Pancreas (tissue), 10 donors: Measurements from ENCODE around the gene USP19. TPM values are rescaled to one million over a fixed set of nuclear protein-coding genes. Genes with fewer than 3 reads are reported as not detected.

Experiments used
- ATAC-seq, 4 donors: fragments of 200-7000 bp; cut with Tn5 transposase; one replicate each; pipeline versions ENCODE4 v1.8.0 to v1.9.1; 2020; ENCODE audit warnings: mild to moderate bottlenecking in 4 of 4, moderate library complexity in 4 of 4
- DNase-seq, 6 donors: peaks; one replicate each; pipeline ENCODE4 v3.0.0-alpha.2; 2020
- FAIRE-seq: peaks from 2 replicates; lab custom pipeline; 2012; peaks lifted over from hg19 to GRCh38; lab: Jason Lieb, UNC
- H3K27ac ChIP-seq, 4 donors: fragments of 200-600 bp; sonication (generic); 1 replicate in 3 of 4; 2 replicates in 1 of 4; pipeline versions ENCODE4 v1.5.0 to v1.8.0; 2020
- H3K27me3 ChIP-seq, 4 donors: fragments of 200-600 bp; one replicate each; pipeline ENCODE4 v1.8.0; 2021
- H3K36me3 ChIP-seq, 3 donors: fragments of 200-600 bp; sonication (generic) in 1 of 3; one replicate each; pipeline versions ENCODE4 v1.5.0 to v1.8.0; 2020 to 2021
- H3K4me1 ChIP-seq, 3 donors: fragments of 200-600 bp; one replicate each; pipeline ENCODE4 v1.8.0; 2021
- H3K4me3 ChIP-seq, 4 donors: fragments of 200-600 bp; sonication (generic) in 2 of 4; one replicate each; pipeline versions ENCODE4 v1.5.0 to v1.8.0; 2020 to 2021
- H3K9me3 ChIP-seq, 4 donors: fragments of 200-600 bp; one replicate each; pipeline ENCODE4 v1.8.0; 2021
- CTCF ChIP-seq, 4 donors: fragments of 200-600 bp; sonication (generic) in 3 of 4; IDR thresholded peaks; one replicate each; pipeline versions ENCODE4 v1.5.0 to v1.8.0; 2021; ENCODE audit warnings: antibody characterized with exemption in 4 of 4
- WGBS, 2 donors: extraction: QIAGEN DNeasy Blood & Tissue Kit; methylation state at CpG; one replicate each; pipeline ENCODE4 v1.1.7; 2013; 5-methylcytosine and 5-hydroxymethylcytosine counted together
- intact Hi-C, 3 donors: fragments of 100-400 bp; cut with DNase I; formaldehyde crosslinking; loops; one replicate each; pipeline versions ENCODE4 v1.11.1 to v1.14.2; 2022
- polyA plus RNA-seq, 2 donors: library from polyadenylated mRNA; stranded (reverse); fragments of 200-250 nt; gene quantifications; one replicate each; pipeline ENCODE4 v1.2.3, GENCODE V29; 2013
- total RNA-seq, 6 donors: library from RNA; stranded (reverse); fragmentation: NEBNext Ultra II Directional in 4 of 6; extraction: Animal tissue kit (Norgen Biotek cat#: 25700) in 4 of 6; gene quantifications; one replicate each; pipeline versions ENCODE4 v1.2.1 to v1.2.4, GENCODE V29; 2021 to 2023
- donor health status: healthy with polysubstance abuse.
- donor health status: DM: no; HTN: no; CAD: no; lungs with moderate emphysema.
- donor health status: DM: no; HTN: no; CAD: no.
- donor health status: control.
- donor health status: control.
- donor health status: Bipolar disorder and iron deficiency.
- donor health status: DM: yes; HTN: yes; CAD: no.
- donor health status: DM: no; HTN: no; CAD: no.
- donor health status: DM: no; HTN: no; CAD: no.
- donor health status: DM: yes; HTN: yes; CAD: no.

USP19 gene
- total and polyA plus RNA-seq, 8 donors = 20.7 to 44.2 (median 25.8) TPM

- Histone ChIP-seq H3K4me3 (no peak overlapping the region), H3K4me1 (peaks cover 5 to 12% (median 6%) of the 10 kb centered on the region in 3 donors), H3K36me3 (peaks cover 12 to 45% (median 38%) of the 10 kb centered on the region in 3 donors), H3K27ac (no peak overlapping the region), H3K27me3 (no peaks in the 10 kb centered on the region), H3K9me3 (no peaks in the 10 kb centered on the region)
- DNase-seq (peak in 1 of 6 donors; percentile 60), FAIRE-seq (no peak), ATAC-seq (no peak)
- TF ChIP-seq CTCF (IDR thresholded peaks at IDR 0.05) = no peak
- intact Hi-C loops = no loop called here
- WGBS, 2 donors = 75 to 78% methylated on average over 14 of the region's 14 CpGs
Observed at GRCh38 chr3:49108346-49108745, 12.3 kb downstream of the USP19 start.

GRCh38 chr3:49104427-49105291 is 16.0 kb downstream of the USP19 start, which contains the start of gene QARS1:
QARS1 (minus strand) TSS chr3:49104757; CDS start chr3:49104733, 24 bp downstream.
- Histone ChIP-seq H3K4me1 (peaks cover 5 to 14% (median 7%) of the 10 kb centered on the region in 3 donors), H3K27me3 (no peaks in the 10 kb centered on the region), H3K9me3 (no peaks in the 10 kb centered on the region), H3K27ac (peak within 1 kb of the TSS; percentile 33 to 74 (median 66)), H3K36me3 (peaks cover 3 to 32% (median 20%) of the 10 kb centered on the region in 3 donors), H3K4me3 (peak within 1 kb of the TSS; percentile 65 to 99 (median 80))
- no peak for TF ChIP-seq CTCF (IDR thresholded peaks at IDR 0.05)
- WGBS, 2 donors = 1 to 2% methylated on average over 50 of the region's 50 CpGs
- FAIRE-seq = peak; percentile 85
- ATAC-seq = peak; percentile 98 to 100 (median 99)
- intact Hi-C loops = no loop called here
- DNase-seq = peak; percentile 90 to 96 (median 91)

DNA sequence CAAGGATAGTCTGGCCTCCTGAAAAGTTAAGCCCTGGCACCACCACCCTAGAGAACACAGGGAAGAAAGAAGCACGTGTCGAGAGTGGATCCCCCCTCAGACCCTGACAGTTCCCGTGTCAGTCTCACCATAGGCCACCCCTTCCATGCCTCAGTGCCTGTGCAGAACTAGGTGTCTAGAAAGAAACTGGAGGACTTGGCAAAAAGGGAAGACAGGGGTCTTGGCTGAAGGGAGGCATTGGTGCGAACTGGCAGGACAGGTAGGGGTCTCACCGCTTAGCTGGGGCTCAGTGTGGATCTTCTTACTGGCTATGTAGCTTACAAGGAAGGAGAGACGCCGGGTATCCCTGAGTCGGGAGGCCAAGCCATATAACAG is 16.6 kb downstream of the USP19 start:
- Histone ChIP-seq H3K36me3 (peaks cover 3 to 32% (median 23%) of the 10 kb centered on the region in 3 donors), H3K9me3 (no peaks in the 10 kb centered on the region), H3K27me3 (no peaks in the 10 kb centered on the region), H3K27ac (peak overlapping the region; percentile 33 to 74 (median 66)), H3K4me1 (peaks cover 5 to 14% (median 7%) of the 10 kb centered on the region in 3 donors), H3K4me3 (peak overlapping the region; percentile 65 to 99 (median 80))
- FAIRE-seq = no peak
- TF ChIP-seq CTCF (IDR thresholded peaks at IDR 0.05) = no peak
- 1% methylated on average over 8 of the region's 8 CpGs for WGBS, 2 donors
- DNase-seq = peak in 1 of 6 donors; percentile 20
- intact Hi-C loops = no loop called here
- no peak for ATAC-seq

DNA sequence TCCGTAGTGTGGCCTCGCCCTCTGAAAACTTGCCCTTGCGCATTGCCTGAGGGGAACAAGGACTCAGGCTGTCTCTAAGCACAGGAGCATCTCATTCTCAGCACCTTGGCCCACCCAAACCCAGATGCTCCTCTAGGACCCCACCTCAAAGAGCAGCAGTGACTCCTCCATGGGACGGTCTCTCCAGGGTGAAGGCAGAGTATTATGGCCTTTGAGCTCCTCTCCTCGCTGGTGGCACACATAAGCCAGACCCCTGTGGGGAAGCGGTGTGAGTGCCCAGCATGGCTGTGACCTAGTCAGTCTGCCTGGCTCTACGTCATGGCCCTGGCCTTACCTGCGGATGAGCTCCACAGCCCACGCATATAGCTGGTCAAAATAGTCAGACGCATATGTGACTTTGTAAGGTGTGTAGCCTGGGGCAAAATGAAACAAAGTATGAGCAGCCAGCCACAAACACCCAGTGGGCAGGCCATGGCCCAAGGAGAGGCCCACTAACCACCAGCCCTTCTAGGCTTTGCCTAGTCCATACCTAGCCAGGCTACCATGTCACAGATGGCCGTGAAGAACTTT is 20.5 kb downstream of the USP19 start:
- Histone ChIP-seq H3K4me3 (no peak overlapping the region), H3K27me3 (no peaks in the 10 kb centered on the region), H3K27ac (no peak overlapping the region), H3K36me3 (peaks cover 3 to 46% (median 23%) of the 10 kb centered on the region in 3 donors), H3K9me3 (no peaks in the 10 kb centered on the region), H3K4me1 (peaks cover 0 to 8% (median 7%) of the 10 kb centered on the region in 3 donors)
- 93 to 94% methylated on average over 11 of the region's 11 CpGs for WGBS, 2 donors
- no peak for FAIRE-seq
- no peak for ATAC-seq
- peak in 1 of 6 donors; percentile 14 for DNase-seq
- TF ChIP-seq CTCF (IDR thresholded peaks at IDR 0.05) = no peak
- intact Hi-C loops = no loop called here
